Measurements from ENCODE around the gene FIGN. TPM values are rescaled to one million over a fixed set of nuclear protein-coding genes. Genes with fewer than 3 reads are reported as not detected.
A peak's percentile ranks its signal among the peaks of the same experiment; 100 is the strongest.

Gene FIGN
- total RNA-seq, 1 donor = 3.5 TPM

GRCh38 chr2:163605779-163606178 lies 130.0 kb downstream of the FIGN start:
- TF ChIP-seq CTCF (IDR thresholded peaks at IDR 0.05; ENCODE audit: insufficient read depth, low read depth, low read length) = no peak
- no peak for DNase-seq (ENCODE audit: low read depth)
- H3K4me3 ChIP-seq (ENCODE audit: low read depth, low read length) = no peak overlapping the region

DNA sequence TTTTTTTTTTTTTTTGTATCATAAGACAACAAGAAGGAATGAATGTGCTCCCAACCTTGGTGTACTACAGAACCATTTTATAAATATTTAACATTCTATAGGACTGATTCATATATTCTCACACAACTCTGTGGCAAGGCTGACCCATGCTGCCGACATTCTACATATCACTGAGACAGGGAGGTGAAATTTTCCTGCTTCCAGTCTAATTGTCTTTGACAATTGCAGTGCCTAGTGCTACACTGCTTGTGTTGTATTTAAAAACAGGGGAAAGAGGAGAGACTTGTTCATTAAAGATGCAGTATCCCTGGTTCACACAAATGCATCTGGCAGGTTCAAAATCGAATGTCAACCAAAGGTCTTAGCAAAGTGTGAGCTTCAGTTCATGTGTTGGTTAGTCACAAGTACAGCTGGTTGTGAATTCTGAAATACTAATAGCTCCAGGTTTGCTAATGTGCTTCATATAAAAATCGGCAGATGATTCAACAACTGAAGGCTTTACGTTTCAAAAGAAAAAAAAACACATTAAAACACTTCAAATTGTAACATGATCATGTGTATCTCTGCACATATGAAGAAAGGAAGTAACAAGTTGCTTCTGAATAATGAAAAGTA lies 130.8 kb downstream of the FIGN start:
- TF ChIP-seq CTCF (IDR thresholded peaks at IDR 0.05; ENCODE audit: insufficient read depth, low read depth, low read length) = no peak
- DNase-seq (ENCODE audit: low read depth) = peak; percentile 48
- H3K4me3 ChIP-seq (ENCODE audit: low read depth, low read length) = no peak overlapping the region

DNA sequence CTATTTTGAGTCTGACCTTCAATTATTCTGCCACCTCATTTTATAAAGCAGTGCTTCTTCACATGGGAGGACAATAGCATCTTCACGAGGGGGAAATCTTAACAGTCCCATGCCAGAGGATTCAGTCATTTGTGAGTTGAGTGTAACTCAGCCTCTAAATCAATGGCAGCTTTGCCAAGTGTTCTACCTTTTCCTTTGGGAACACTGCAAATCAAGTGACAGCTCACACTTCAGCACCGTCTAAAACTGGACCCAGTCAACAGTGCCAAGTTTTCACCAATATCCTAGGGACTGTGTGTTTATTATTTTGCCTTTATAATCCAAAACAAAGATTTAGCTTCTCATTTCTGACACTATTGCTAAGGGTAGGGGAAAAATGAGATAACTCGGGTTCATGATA lies 133.6 kb downstream of the FIGN start:
- DNase-seq (ENCODE audit: low read depth) = no peak
- no peak for TF ChIP-seq CTCF (IDR thresholded peaks at IDR 0.05; ENCODE audit: insufficient read depth, low read depth, low read length)
- no peak overlapping the region for H3K4me3 ChIP-seq (ENCODE audit: low read depth, low read length)

GRCh38 chr2:163601377-163601776 lies 134.4 kb downstream of the FIGN start:
- TF ChIP-seq CTCF (IDR thresholded peaks at IDR 0.05; ENCODE audit: insufficient read depth, low read depth, low read length) = no peak
- DNase-seq (ENCODE audit: low read depth) = peak; percentile 39
- no peak overlapping the region for H3K4me3 ChIP-seq (ENCODE audit: low read depth, low read length)

DNA sequence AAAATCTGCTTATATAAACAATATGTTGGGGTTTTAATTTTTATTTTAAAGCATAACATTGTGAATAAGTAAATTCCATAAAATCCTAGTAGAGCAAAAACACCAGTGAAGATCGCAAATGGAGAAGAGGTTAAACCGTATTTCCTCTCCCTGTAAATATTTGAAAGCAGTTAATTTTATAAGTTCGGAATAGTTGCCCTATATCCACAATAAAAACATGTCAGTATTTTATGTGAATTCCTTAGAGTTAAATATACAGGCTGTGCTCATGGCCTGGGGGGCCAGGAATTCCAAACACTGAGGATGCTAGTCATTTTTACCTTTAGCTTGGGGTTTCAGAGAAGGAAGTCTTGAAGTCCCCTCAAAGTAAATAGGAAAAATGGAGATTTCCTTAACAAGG lies 135.0 kb downstream of the FIGN start:
- DNase-seq (ENCODE audit: low read depth) = peak; percentile 39
- no peak overlapping the region for H3K4me3 ChIP-seq (ENCODE audit: low read depth, low read length)
- no peak for TF ChIP-seq CTCF (IDR thresholded peaks at IDR 0.05; ENCODE audit: insufficient read depth, low read depth, low read length)

GRCh38 chr2:163595028-163595427 lies 140.8 kb downstream of the FIGN start:
- TF ChIP-seq CTCF (IDR thresholded peaks at IDR 0.05; ENCODE audit: insufficient read depth, low read depth, low read length) = no peak
- DNase-seq (ENCODE audit: low read depth) = no peak
- no peak overlapping the region for H3K4me3 ChIP-seq (ENCODE audit: low read depth, low read length)

GRCh38 chr2:163594497-163594896 lies 141.3 kb downstream of the FIGN start:
- no peak for DNase-seq (ENCODE audit: low read depth)
- H3K4me3 ChIP-seq (ENCODE audit: low read depth, low read length) = no peak overlapping the region
- TF ChIP-seq CTCF (IDR thresholded peaks at IDR 0.05; ENCODE audit: insufficient read depth, low read depth, low read length) = no peak

Data from fibroblast of villous mesenchyme (primary cell).